Smooth muscle cell of the brain vasculature (primary cell): Measurements from ENCODE around the gene PSMB5.

ENCODE experiments used
- DNase-seq: peaks from one replicate; pipeline ENCODE4 v3.0.0-alpha.2; 2012; ENCODE audit warnings: low read depth, low spot score

The PSMB5 gene

GRCh38 chr14:23058654-23059504 is 24.2 kb upstream of the PSMB5 start:
- no peak for DNase-seq

GRCh38 chr14:23057757-23058653 is 23.3 kb upstream of the PSMB5 start:
- peak; percentile 63 for DNase-seq

- no peak for DNase-seq
Observed at GRCh38 chr14:23056956-23057756, 22.5 kb upstream of the PSMB5 start, which contains the start of gene CDH24. TSS of gene CDH24 (minus strand) at chr14:23057520. CDS start at chr14:23055733, 1,787 bp downstream.

GRCh38 chr14:23056145-23056955 is 21.6 kb upstream of the PSMB5 start:
- DNase-seq, result no peak

- no peak for DNase-seq
Observed at GRCh38 chr14:23055621-23056144, 21.0 kb upstream of the PSMB5 start.

GRCh38 chr14:23055147-23055550 is 20.4 kb upstream of the PSMB5 start:
- no peak for DNase-seq

GRCh38 chr14:23054000-23054811 is 19.5 kb upstream of the PSMB5 start:
- DNase-seq, result no peak

- no peak for DNase-seq
Observed at GRCh38 chr14:23053426-23053825, 18.7 kb upstream of the PSMB5 start.

- no peak for DNase-seq
Observed at GRCh38 chr14:23052671-23053070, 18.0 kb upstream of the PSMB5 start.

- DNase-seq, result no peak
Observed at GRCh38 chr14:23052182-23052623, 17.5 kb upstream of the PSMB5 start.

- no peak for DNase-seq
Observed at GRCh38 chr14:23051141-23052057, 16.7 kb upstream of the PSMB5 start.

GRCh38 chr14:23049011-23049410 is 14.3 kb upstream of the PSMB5 start:
- no peak for DNase-seq

- no peak for DNase-seq
Observed at GRCh38 chr14:23047751-23048693, 13.3 kb upstream of the PSMB5 start.

- DNase-seq, result no peak
Observed at GRCh38 chr14:23047034-23047634, 12.4 kb upstream of the PSMB5 start.

GRCh38 chr14:23045419-23046357 is 11.0 kb upstream of the PSMB5 start:
- DNase-seq, result no peak

GRCh38 chr14:23044840-23045239 is 10.1 kb upstream of the PSMB5 start:
- no peak for DNase-seq
